ENCODE measurements around the gene FAM120B.

FAM120B gene

DNA sequence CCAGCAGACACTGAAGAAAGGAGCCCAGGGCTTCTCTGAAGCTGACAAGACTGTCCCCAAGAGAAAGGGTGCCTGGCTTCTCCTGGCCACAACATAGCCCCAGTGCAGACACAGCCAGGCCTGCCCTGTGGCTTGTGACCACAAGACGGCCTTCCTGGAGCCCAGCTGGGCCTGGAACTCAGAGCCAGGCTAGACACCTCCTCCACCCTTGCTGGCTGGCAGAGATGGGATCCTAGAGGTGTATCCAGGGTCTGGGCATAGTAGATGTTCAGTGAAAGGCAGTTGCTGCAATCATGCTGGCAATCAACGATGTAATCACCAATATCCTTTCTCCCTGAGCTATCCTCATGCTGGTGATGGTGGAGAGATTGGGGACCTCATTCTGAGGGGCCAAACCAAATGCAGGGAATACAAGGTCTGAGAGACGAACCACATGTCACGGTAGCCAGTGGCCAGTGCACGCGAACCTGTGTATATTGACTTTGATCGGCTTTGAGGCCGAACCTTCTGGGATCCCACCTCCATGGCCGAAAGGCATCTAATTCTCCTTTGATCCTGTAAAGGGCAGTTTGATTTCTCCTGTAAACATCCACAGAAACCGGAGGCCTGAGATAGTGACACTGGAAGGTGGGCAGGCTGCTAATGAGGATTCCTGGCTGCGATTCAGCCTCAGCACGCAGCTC lies 131.3 kb downstream of the FAM120B start:
- peak overlapping the region in 3 of 10 experiments; percentile 12 to 18 (median 12); a peak in 5 of 20 replicates for H3K4me3 ChIP-seq
- H3K4me1 ChIP-seq = peaks cover 7 to 35% (median 16%) of the 10 kb centered on the region in 10 experiments; a peak in 19 of 20 replicates
- no peak for TF ChIP-seq Cebpa-rat (IDR thresholded peaks at IDR 0.05)
- H3K9ac ChIP-seq = peak overlapping the region in 8 of 11 experiments; percentile 2 to 63 (median 49); a peak in 12 of 22 replicates
- H3K27me3 ChIP-seq = no peaks in the 10 kb centered on the region
- no peaks in the 10 kb centered on the region for H3K36me3 ChIP-seq
- peak overlapping the region; percentile 54 to 84 (median 73) for H3K4me2 ChIP-seq
- peaks cover 13 to 19% (median 17%) of the 10 kb centered on the region in 11 experiments; a peak in 20 of 22 replicates for H3K9me3 ChIP-seq (replicated peaks in 1 of 11)
- H4K20me1 ChIP-seq = no peaks in the 10 kb centered on the region
- H3K27ac ChIP-seq = peak overlapping the region in 7 of 11 experiments; percentile 2 to 64 (median 45); a peak in 8 of 22 replicates

DNA sequence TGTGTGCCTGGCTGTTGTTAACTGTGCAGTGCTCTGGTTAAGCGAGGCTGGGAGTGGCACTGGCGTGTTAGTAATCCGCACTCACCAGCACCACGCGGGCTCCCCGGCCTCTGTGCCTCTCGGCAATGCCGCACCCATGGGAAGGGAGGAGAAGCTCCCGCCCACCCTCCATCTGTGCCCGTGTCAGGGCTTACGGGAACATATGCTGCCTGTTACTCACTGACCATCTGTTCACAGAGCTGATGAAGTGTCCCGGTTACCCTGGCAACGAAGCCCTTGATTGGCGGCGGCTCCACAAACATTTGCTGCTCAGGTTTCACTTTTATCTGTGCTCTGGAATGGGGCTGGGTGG lies 131.8 kb downstream of the FAM120B start:
- Histone ChIP-seq H3K27me3 (no peaks in the 10 kb centered on the region), H3K27ac (peak overlapping the region in 7 of 11 experiments; percentile 2 to 64 (median 45); a peak in 7 of 22 replicates), H3K9me3 (replicated peaks in 1 of 11) (peaks cover 13 to 19% (median 17%) of the 10 kb centered on the region in 11 experiments; a peak in 20 of 22 replicates), H3K4me1 (peaks cover 7 to 35% (median 16%) of the 10 kb centered on the region in 10 experiments; a peak in 19 of 20 replicates), H3K4me3 (peak overlapping the region in 3 of 10 experiments; percentile 12 to 18 (median 12); a peak in 5 of 20 replicates), H3K4me2 (peak overlapping the region; percentile 54 to 84 (median 73)), H3K9ac (peak overlapping the region in 8 of 11 experiments; percentile 2 to 63 (median 49); a peak in 12 of 22 replicates), H4K20me1 (no peaks in the 10 kb centered on the region), H3K36me3 (no peaks in the 10 kb centered on the region)
- TF ChIP-seq Cebpa-rat (IDR thresholded peaks at IDR 0.05) = no peak

DNA sequence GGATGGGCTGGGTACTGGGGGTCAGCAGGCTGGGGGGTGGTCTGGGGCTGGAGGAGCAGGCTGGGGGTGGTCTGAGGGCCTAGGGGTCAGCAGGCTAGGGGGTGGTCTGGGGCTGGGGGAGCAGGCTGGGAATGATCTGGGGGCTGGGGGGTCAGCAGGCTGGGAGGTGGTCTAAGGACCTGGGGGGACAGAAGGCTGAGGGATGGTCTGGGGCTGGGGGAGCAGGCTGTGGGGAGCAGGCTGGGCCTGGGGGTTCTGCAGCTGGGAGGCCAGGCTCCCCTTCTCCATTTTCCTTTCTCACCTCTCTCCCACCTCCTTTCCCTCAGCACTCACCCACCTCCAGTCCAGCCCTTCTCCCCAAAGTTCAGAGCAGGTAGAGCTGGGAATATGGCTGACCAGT lies 132.3 kb downstream of the FAM120B start:
- no peaks in the 10 kb centered on the region for H3K27me3 ChIP-seq
- H3K27ac ChIP-seq = peak overlapping the region in 2 of 11 experiments; percentile 9 to 46; a peak in 3 of 22 replicates
- no peak overlapping the region for H3K9ac ChIP-seq
- H4K20me1 ChIP-seq = no peaks in the 10 kb centered on the region
- peaks cover 7 to 35% (median 16%) of the 10 kb centered on the region in 10 experiments; a peak in 19 of 20 replicates for H3K4me1 ChIP-seq
- H3K9me3 ChIP-seq (replicated peaks in 1 of 11) = peaks cover 13 to 19% (median 17%) of the 10 kb centered on the region in 11 experiments; a peak in 20 of 22 replicates
- H3K4me2 ChIP-seq = peak overlapping the region in 3 of 11 experiments; percentile 7 to 18 (median 18); a peak in 3 of 22 replicates
- no peaks in the 10 kb centered on the region for H3K36me3 ChIP-seq
- TF ChIP-seq Cebpa-rat (IDR thresholded peaks at IDR 0.05) = no peak
- H3K4me3 ChIP-seq = no peak overlapping the region

DNA sequence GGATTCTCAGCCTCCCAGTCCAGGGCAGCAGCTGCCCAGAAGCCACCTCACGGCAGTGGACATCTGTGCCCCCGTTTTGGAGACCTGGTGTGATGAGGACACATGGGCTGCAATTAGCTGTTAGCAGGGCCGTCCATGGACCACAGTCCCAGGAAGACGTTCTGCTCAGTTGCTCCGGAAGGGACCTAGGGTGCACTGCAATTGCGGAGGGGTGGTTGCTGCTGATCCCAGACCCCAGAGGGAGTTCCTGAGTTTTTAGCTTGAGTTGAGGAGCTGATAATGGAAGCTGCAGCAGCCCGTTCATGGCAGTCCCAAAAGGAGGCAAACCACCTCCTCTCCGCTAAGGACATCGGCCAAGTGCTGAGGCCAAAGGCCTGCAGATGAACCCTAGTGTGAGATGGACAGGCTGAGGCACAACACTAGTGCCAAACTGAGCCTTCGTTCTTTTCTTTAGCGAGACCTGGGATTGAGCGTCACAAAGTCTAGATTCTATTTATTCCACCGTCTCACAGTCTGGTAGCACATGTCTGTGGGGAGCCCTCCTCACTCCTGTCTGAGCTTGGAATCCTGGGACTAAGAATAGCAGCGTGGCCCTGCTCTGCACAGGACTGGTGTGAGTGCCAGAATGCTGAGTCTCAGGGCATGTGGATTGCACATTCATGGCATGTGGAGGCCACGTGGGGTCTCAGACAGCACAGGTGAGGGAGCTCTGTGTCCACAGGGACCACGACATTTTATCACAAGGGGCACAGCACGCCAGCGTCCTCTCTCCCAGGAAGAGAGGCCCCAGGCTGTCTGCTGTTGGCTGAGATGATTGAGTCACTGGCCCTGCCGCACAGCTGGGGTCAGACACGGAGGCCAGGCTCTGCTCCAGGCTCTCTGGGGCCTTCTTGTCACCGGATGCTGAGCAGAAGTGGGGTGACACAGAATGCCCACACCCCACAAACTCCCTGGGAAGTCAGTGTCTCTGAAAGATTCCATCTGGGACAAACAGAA lies 133.1 kb downstream of the FAM120B start:
- H3K9ac ChIP-seq = no peak overlapping the region
- peaks cover 7 to 35% (median 17%) of the 10 kb centered on the region in 10 experiments; a peak in 19 of 20 replicates for H3K4me1 ChIP-seq
- no peak overlapping the region for H3K4me3 ChIP-seq
- peak overlapping the region in 2 of 11 experiments; percentile 9 to 46; a peak in 2 of 22 replicates for H3K27ac ChIP-seq
- H3K4me2 ChIP-seq = peak overlapping the region in 3 of 11 experiments; percentile 7 to 18 (median 18); a peak in 3 of 22 replicates
- H3K27me3 ChIP-seq = no peaks in the 10 kb centered on the region
- no peaks in the 10 kb centered on the region for H3K36me3 ChIP-seq
- TF ChIP-seq Cebpa-rat (IDR thresholded peaks at IDR 0.05) = no peak
- 0 out of 22 replicates have a peak, but pooled peaks cover 0 to under 1% (median 0%) of the 10 kb centered on the region in 11 experiments for H4K20me1 ChIP-seq
- H3K9me3 ChIP-seq (replicated peaks in 1 of 11) = peaks cover 13 to 19% (median 17%) of the 10 kb centered on the region in 11 experiments; a peak in 20 of 22 replicates

DNA sequence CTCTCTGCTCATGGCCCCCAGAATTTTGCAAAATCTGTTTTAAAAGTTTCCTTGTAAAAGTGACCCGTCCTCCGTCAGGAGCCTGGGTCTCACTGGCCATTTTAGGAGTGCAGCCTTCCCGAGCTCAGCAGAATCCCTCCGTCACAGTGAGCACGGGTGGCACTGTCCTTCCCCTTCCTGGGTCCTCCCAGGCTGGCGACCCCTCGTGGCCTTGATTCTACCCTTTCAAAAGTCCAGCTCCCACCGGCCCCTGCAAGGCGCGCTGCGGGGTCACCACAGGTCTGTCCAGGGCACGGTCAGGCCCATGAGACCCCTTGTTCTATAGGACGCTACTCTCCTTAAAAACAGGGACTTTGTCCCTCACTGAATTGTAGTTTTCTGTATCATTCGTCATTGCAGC lies 133.9 kb downstream of the FAM120B start:
- H3K9ac ChIP-seq = no peak overlapping the region
- peaks cover 7 to 34% (median 19%) of the 10 kb centered on the region in 10 experiments; a peak in 19 of 20 replicates for H3K4me1 ChIP-seq
- no peak for TF ChIP-seq Cebpa-rat (IDR thresholded peaks at IDR 0.05)
- no peak overlapping the region for H3K4me2 ChIP-seq
- no peaks in the 10 kb centered on the region for H3K27me3 ChIP-seq
- no peak overlapping the region for H3K4me3 ChIP-seq
- H3K27ac ChIP-seq = no peak overlapping the region
- peaks cover 13 to 19% (median 16%) of the 10 kb centered on the region in 11 experiments; a peak in 20 of 22 replicates for H3K9me3 ChIP-seq (replicated peaks in 1 of 11)
- 0 out of 22 replicates have a peak, but pooled peaks cover 0 to 8% (median 0%) of the 10 kb centered on the region in 11 experiments for H4K20me1 ChIP-seq
- no peaks in the 10 kb centered on the region for H3K36me3 ChIP-seq

DNA sequence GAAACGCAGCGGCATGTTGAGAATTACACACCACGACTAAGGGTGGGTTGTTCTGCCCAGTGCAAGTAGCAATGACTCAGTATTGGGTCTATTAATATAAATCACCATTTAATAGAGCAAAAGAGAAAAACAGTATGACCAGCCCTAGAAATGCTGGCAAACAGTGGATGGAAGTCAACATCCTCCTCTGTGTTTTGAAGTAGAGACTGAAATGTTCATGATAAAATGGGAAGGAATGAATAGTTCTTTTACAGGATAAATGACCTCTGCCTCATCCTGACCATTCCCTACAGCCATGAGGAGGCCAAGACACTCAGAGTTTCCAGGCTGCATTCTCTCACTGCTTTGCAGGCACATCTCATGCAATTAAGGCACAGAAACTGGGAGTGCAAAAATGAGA lies 134.8 kb downstream of the FAM120B start:
- Histone ChIP-seq H3K4me3 (no peak overlapping the region), H3K4me1 (peaks cover 7 to 26% (median 15%) of the 10 kb centered on the region in 10 experiments; a peak in 19 of 20 replicates), H3K4me2 (no peak overlapping the region), H3K9me3 (replicated peaks in 1 of 11) (peaks cover 6 to 11% (median 9%) of the 10 kb centered on the region in 11 experiments; a peak in 20 of 22 replicates), H3K36me3 (no peaks in the 10 kb centered on the region), H3K27me3 (no peaks in the 10 kb centered on the region), H3K27ac (no peak overlapping the region), H4K20me1 (0 out of 22 replicates have a peak, but pooled peaks cover 0 to 8% (median 0%) of the 10 kb centered on the region in 11 experiments), H3K9ac (no peak overlapping the region)
- TF ChIP-seq Cebpa-rat (IDR thresholded peaks at IDR 0.05) = no peak

DNA sequence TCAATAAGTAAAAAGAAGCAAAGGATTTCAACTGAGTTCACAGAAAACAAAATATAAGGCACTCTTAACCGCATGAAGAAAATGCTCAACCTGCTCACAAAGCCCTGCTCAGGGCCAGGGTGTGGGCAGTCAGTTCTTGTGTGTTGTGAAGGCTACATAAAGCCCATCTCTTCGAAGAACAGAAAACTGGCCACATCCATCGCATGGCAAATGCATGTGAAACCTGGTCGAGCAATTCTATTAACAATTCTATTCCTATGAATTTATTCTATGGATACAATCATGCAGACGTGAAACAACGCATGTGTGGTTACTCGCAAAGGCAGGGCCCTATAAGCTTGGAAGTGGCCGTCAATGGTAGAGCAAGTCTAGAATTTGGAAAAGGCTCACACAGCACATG lies 136.0 kb downstream of the FAM120B start:
- Histone ChIP-seq H3K9me3 (replicated peaks in 1 of 11) (no peaks in the 10 kb centered on the region), H4K20me1 (0 out of 22 replicates have a peak, but pooled peaks cover 0 to 12% (median 0%) of the 10 kb centered on the region in 11 experiments), H3K4me1 (peaks cover 7 to 16% (median 13%) of the 10 kb centered on the region in 10 experiments; a peak in 19 of 20 replicates), H3K4me3 (no peak overlapping the region), H3K4me2 (no peak overlapping the region), H3K9ac (no peak overlapping the region), H3K36me3 (no peaks in the 10 kb centered on the region), H3K27me3 (no peaks in the 10 kb centered on the region), H3K27ac (no peak overlapping the region)
- TF ChIP-seq Cebpa-rat (IDR thresholded peaks at IDR 0.05) = no peak

DNA sequence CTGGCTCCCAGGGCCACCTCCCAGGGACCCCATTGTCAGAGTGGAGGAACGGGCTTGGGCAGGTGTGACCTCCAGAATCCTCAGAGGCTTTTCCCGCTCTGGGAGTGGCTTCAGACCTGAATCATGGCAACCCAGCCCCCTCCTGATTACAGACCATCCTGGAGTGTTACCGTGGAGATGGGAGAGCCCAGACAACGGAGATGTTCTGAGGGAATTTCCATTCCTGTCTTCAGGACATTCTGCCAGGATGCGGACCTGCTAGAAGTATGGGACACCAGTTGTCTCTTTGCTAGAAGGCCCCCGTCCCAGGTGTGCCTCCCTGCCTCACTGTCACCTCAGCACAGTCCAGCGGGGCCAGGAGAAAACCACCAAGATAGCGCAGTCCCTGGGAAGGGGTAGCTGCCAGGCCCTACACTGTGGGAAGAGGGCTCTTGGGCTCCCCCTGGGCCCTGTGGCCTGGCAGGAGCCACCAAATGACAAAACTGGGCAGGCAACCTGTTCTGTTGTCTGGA lies 136.6 kb downstream of the FAM120B start:
- H3K27me3 ChIP-seq = no peaks in the 10 kb centered on the region
- no peaks in the 10 kb centered on the region for H3K36me3 ChIP-seq
- H3K9me3 ChIP-seq (replicated peaks in 1 of 11) = no peaks in the 10 kb centered on the region
- TF ChIP-seq Cebpa-rat (IDR thresholded peaks at IDR 0.05) = no peak
- peaks cover under 1 to 10% (median 7%) of the 10 kb centered on the region in 10 experiments; a peak in 19 of 20 replicates for H3K4me1 ChIP-seq
- no peak overlapping the region for H3K4me2 ChIP-seq
- 0 out of 22 replicates have a peak, but pooled peaks cover 0 to 14% (median 0%) of the 10 kb centered on the region in 11 experiments for H4K20me1 ChIP-seq
- no peak overlapping the region for H3K4me3 ChIP-seq
- no peak overlapping the region for H3K27ac ChIP-seq
- no peak overlapping the region for H3K9ac ChIP-seq
